Peyer's patch (tissue), 4 donors: ENCODE results near the gene KCNE3.

Source experiments
- CTCF ChIP-seq, 6 experiments: fragments of 450-650 bp in 4 of 6; fragments of 200-600 bp in 2 of 6; sonication (generic) in 1 of 6; IDR thresholded peaks; one replicate each; pipeline ENCODE4 v1.5.1; 2017 to 2019; ENCODE audit warnings: antibody characterized with exemption in 6 of 6, mild to moderate bottlenecking in 3 of 6, moderate library complexity in 1 of 6
- POLR2A ChIP-seq, 2 donors: fragments of 450-650 bp; IDR thresholded peaks; one replicate each; pipeline ENCODE4 v1.5.1; 2017; ENCODE audit warnings: antibody characterized with exemption in 2 of 2, mild to moderate bottlenecking in 2 of 2, moderate library complexity in 2 of 2

- TF ChIP-seq CTCF (IDR thresholded peaks at IDR 0.05): no peak
- peak in 1 of 2 donors; percentile 39 for TF ChIP-seq POLR2A (IDR thresholded peaks at IDR 0.05)
These were observed 5.3 kb downstream of the KCNE3 start for GRCh38 chr11:74462009-74462408.
